C4-2B (cell line): ENCODE data around the gene JAG2.

Source experiments
- H3K27ac ChIP-seq: fragments of 450-650 bp; 2 replicates; pipeline ENCODE4 v1.5.1; 2017
- ZFX ChIP-seq: fragments of 450-650 bp; IDR thresholded peaks from 2 replicates; pipeline ENCODE4 v1.6.1; 2017
- TF ChIP-seq, protein P1 (sequence below): fragments of 450-650 bp; conservative IDR thresholded peaks from 2 replicates; pipeline ENCODE4 v1.5.1; 2017; ENCODE audit warnings: mild to moderate bottlenecking

JAG2 gene

DNA sequence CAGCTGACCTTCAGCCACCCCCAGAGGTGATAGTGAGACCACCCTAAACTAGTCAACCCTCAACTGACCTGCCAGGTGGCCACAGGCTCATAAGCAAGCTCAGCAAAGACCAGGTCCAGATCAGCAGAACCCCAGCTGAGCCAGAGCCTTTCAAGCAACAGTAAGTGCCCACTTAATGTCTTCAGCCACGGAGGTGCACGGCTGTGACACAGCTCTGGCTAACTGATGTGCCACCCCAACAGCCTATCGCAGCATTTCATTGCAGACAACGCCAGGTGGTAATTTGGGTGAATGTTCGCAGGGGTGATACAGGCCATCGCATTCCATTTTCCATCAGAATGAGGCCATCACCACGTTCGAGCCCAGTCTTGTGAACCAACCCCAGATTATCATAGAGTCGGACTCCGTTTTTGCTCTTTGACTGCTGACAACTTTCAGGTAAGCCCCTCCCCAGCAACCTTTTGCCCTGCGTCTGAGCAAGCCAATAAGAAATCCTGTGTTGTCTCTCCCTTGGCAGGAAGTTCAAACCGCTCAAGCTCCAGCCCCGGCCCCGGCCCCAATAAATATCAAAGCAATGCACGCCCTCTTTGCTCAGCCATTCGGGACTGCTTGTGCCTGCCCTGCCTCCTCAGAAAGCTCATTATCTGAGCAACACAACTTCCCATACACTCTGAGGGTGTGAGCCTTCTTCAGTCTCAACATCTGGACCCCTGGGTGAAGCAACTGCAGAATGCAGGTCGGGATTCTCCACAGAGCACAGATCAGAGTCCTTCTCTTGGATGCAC lies 44.4 kb downstream of the JAG2 start:
- no peak overlapping the region for H3K27ac ChIP-seq
- TF ChIP-seq, protein P1, sequence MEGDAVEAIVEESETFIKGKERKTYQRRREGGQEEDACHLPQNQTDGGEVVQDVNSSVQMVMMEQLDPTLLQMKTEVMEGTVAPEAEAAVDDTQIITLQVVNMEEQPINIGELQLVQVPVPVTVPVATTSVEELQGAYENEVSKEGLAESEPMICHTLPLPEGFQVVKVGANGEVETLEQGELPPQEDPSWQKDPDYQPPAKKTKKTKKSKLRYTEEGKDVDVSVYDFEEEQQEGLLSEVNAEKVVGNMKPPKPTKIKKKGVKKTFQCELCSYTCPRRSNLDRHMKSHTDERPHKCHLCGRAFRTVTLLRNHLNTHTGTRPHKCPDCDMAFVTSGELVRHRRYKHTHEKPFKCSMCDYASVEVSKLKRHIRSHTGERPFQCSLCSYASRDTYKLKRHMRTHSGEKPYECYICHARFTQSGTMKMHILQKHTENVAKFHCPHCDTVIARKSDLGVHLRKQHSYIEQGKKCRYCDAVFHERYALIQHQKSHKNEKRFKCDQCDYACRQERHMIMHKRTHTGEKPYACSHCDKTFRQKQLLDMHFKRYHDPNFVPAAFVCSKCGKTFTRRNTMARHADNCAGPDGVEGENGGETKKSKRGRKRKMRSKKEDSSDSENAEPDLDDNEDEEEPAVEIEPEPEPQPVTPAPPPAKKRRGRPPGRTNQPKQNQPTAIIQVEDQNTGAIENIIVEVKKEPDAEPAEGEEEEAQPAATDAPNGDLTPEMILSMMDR = no peak
- TF ChIP-seq ZFX = no peak

DNA sequence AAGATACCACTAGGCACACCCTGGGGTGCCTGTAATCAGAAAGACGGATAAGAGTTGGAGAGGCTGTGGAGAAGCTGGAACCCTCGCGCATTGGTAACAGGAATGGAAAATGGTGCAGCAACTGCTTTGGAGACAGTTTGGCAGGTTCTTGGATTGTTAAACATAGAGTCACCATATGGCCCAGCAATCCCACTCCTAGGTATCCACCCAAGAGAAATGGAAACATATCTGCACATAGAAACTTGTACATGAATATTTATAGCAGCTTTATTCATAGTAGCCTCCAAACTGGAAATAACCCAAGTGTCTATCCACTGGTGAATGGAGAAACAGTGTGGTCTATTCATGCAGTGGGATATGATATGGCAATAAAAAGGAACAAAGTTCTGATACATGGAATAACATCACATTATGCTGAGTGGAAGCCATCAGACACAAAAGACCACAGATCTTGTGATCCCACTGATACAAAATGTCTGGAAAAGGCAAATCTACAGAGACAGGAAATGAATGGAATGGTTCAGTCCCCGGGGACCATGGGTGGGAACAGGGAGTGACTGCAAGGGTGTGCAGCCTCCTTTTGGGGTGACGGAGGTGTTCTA lies 45.4 kb downstream of the JAG2 start:
- no peak overlapping the region for H3K27ac ChIP-seq
- TF ChIP-seq, protein P1 = no peak
- TF ChIP-seq ZFX = no peak

DNA sequence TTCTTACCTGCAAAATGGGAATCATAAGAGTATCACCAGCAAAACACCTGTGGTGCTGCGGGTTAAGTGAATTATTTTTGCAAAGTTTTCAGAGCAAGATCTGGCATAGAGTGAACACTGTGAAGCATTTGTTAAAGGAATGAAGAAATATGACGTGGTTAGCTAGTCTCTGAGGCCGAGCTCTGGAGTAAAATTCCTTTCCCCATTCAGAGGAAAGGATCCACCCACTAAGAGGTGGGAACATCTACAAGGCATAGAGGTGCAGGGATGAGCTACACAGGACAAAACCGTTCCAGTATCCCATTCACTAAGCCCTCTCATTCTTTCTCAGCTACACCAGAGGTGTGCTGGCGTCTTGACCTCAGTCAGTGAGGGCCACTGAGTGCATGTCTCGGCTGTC lies 48.5 kb downstream of the JAG2 start:
- TF ChIP-seq, protein P1 = no peak
- no peak for TF ChIP-seq ZFX
- no peak overlapping the region for H3K27ac ChIP-seq

DNA sequence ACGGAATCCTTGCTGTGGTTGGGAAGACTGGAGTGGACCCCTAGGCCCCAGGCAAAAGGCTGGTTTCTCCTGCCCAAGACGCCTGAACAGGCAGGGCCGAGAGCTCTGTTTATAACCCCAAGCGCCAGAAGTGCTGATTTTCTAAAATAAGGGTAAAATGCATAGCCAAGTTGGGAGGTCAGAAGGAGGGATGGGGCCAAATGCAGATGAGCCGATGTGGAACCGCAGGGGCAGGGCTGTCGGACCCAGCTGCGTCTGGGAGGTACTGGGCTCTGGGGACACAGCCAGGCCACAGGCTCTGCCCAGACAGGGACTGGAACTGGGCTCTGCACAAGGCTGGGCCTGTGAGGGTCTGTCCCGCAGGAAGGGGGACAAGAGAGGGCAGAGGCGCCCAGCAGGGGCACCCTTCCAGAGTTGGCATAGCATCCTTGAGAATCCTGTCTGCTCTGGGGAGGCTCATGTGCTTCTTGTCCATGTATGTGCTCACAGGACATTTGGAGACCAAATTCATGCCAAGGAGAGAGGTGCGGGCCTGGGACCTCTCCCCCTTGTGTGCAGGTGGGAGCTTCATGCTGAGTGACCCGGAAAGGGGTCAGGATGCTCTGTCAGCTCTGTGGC lies 49.1 kb downstream of the JAG2 start:
- peak overlapping the region; percentile 20; the same call in 1 of the 2 replicates for H3K27ac ChIP-seq
- TF ChIP-seq, protein P1 = no peak
- TF ChIP-seq ZFX = no peak

DNA sequence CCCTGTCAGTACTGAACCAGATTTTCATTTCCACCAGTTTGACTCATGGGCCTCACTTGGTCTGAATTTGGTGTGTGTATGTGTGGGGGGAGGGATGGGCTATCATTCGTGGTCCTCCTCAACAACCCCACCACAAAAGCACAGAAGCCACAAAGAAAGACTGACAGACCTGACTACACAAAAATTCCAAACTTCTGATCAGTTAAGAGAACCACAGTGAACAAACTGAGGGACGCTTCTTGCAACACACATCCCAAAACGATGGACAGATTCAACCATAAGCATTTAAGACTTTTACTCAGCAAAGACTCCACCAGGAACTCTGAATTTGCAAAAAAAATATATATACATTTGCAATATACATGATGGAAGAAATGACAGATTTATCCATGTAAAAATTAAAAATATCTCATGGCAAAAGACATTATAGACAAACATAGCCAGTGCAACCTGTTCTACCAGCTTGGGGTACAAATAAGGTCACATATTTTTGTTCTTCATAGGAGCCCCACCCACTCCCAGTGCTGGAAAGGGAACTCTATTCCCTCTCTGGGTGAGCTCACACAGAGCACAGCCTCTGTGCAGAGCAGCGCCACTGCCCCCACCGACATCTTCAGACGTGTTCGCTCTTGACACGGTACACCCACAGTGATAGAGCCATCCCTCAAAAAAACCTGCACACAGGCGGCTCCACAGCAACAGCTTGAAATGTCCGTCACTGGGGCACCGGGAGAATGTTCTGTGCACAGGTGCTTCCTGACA lies 49.7 kb downstream of the JAG2 start:
- H3K27ac ChIP-seq = peak overlapping the region; percentile 39
- TF ChIP-seq ZFX = no peak
- TF ChIP-seq, protein P1 = no peak

DNA sequence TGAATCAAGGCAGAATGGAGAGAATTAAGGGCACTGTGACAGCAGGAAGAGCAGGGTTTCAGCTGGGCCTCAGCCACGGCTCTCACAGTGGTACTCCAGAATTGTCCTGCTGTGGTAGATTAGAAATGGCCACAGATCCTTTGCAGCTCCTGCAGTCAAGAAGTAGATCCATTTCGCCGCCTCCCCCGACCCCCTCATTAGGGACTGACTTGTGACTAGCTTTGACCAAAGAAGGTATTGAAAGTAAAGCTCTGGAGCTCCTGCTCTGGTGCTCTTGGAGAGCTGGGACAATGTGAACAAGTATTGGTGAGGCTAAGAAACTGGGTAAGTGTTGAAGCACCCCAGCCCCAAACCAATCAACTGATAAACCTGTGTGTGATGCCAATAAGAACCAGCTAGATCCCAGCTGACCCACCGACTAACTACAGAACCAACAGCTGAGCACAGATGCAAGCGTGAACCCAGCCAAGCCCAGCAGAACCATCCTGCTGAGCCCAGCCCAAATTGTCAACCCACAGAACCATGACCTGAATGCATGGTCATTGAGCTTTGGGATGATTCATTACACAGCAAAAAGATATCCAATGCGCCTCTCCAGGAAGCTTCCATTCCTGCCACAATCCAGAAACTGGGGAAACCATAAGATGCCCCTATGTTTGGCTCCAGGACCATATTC lies 50.7 kb downstream of the JAG2 start:
- H3K27ac ChIP-seq = peak overlapping the region; percentile 39
- TF ChIP-seq, protein P1 = no peak
- no peak for TF ChIP-seq ZFX
